ENCODE data around the gene TNFRSF1A. TPM values are rescaled to one million over a fixed set of nuclear protein-coding genes. Genes with fewer than 3 reads are reported as not detected.

The TNFRSF1A gene
- total and polyA plus RNA-seq, 4 donors: 36.9 to 144 (median 88.4) TPM

- no peak for DNase-seq (ENCODE audit: low spot score)
- Histone ChIP-seq H3K36me3 (ENCODE audit: control insufficient read depth in 4 of 4, insufficient read depth in 3 of 4, low read depth in 1 of 4, low read length in 3 of 4) (no peaks in the 10 kb centered on the region), H3K27ac (ENCODE audit: low read depth in 1 of 2, low read length in 2 of 2) (no peak overlapping the region), H3K4me3 (ENCODE audit: low read depth in 1 of 3, low read length in 3 of 3) (no peak overlapping the region), H3K9me3 (ENCODE audit: control insufficient read depth in 4 of 4, low read length in 3 of 4) (no peaks in the 10 kb centered on the region), H3K27me3 (ENCODE audit: control insufficient read depth in 4 of 4, insufficient read depth in 4 of 4, low read length in 3 of 4) (no peaks in the 10 kb centered on the region), H3K4me1 (ENCODE audit: control insufficient read depth in 4 of 4, insufficient read depth in 4 of 4, low read length in 3 of 4) (peaks cover 3 to 27% (median 11%) of the 10 kb centered on the region in 4 donors), H3K9ac (ENCODE audit: low read depth in 1 of 2, low read length in 2 of 2) (no peak overlapping the region)
- TF ChIP-seq NR2F2 (IDR thresholded peaks at IDR 0.05): no peak
- no peak for TF ChIP-seq RAD21 (IDR thresholded peaks at IDR 0.05)
- TF ChIP-seq MAX (IDR thresholded peaks at IDR 0.05): no peak
- TF ChIP-seq, protein P1, sequence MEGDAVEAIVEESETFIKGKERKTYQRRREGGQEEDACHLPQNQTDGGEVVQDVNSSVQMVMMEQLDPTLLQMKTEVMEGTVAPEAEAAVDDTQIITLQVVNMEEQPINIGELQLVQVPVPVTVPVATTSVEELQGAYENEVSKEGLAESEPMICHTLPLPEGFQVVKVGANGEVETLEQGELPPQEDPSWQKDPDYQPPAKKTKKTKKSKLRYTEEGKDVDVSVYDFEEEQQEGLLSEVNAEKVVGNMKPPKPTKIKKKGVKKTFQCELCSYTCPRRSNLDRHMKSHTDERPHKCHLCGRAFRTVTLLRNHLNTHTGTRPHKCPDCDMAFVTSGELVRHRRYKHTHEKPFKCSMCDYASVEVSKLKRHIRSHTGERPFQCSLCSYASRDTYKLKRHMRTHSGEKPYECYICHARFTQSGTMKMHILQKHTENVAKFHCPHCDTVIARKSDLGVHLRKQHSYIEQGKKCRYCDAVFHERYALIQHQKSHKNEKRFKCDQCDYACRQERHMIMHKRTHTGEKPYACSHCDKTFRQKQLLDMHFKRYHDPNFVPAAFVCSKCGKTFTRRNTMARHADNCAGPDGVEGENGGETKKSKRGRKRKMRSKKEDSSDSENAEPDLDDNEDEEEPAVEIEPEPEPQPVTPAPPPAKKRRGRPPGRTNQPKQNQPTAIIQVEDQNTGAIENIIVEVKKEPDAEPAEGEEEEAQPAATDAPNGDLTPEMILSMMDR (IDR thresholded peaks at IDR 0.05; ENCODE audit: low read depth, low read length, missing input control): no peak
- TF ChIP-seq FOXA2 (IDR thresholded peaks at IDR 0.05): no peak
- TF ChIP-seq, protein P2, sequence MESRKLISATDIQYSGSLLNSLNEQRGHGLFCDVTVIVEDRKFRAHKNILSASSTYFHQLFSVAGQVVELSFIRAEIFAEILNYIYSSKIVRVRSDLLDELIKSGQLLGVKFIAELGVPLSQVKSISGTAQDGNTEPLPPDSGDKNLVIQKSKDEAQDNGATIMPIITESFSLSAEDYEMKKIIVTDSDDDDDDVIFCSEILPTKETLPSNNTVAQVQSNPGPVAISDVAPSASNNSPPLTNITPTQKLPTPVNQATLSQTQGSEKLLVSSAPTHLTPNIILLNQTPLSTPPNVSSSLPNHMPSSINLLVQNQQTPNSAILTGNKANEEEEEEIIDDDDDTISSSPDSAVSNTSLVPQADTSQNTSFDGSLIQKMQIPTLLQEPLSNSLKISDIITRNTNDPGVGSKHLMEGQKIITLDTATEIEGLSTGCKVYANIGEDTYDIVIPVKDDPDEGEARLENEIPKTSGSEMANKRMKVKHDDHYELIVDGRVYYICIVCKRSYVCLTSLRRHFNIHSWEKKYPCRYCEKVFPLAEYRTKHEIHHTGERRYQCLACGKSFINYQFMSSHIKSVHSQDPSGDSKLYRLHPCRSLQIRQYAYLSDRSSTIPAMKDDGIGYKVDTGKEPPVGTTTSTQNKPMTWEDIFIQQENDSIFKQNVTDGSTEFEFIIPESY (IDR thresholded peaks at IDR 0.05): no peak
- TF ChIP-seq, protein P3, sequence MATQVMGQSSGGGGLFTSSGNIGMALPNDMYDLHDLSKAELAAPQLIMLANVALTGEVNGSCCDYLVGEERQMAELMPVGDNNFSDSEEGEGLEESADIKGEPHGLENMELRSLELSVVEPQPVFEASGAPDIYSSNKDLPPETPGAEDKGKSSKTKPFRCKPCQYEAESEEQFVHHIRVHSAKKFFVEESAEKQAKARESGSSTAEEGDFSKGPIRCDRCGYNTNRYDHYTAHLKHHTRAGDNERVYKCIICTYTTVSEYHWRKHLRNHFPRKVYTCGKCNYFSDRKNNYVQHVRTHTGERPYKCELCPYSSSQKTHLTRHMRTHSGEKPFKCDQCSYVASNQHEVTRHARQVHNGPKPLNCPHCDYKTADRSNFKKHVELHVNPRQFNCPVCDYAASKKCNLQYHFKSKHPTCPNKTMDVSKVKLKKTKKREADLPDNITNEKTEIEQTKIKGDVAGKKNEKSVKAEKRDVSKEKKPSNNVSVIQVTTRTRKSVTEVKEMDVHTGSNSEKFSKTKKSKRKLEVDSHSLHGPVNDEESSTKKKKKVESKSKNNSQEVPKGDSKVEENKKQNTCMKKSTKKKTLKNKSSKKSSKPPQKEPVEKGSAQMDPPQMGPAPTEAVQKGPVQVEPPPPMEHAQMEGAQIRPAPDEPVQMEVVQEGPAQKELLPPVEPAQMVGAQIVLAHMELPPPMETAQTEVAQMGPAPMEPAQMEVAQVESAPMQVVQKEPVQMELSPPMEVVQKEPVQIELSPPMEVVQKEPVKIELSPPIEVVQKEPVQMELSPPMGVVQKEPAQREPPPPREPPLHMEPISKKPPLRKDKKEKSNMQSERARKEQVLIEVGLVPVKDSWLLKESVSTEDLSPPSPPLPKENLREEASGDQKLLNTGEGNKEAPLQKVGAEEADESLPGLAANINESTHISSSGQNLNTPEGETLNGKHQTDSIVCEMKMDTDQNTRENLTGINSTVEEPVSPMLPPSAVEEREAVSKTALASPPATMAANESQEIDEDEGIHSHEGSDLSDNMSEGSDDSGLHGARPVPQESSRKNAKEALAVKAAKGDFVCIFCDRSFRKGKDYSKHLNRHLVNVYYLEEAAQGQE (IDR thresholded peaks at IDR 0.05): no peak
- TF ChIP-seq EGR1 (IDR thresholded peaks at IDR 0.05; ENCODE audit: low read depth in 2 of 2): no peak
- TF ChIP-seq FOXA1 (IDR thresholded peaks at IDR 0.05): no peak
- no peak for TF ChIP-seq GABPA (IDR thresholded peaks at IDR 0.05 in 1 of 2, conservative IDR thresholded peaks at IDR 0.05 in 1 of 2)
- no peak for TF ChIP-seq YY1 (IDR thresholded peaks at IDR 0.05)
- TF ChIP-seq ATF3 (IDR thresholded peaks at IDR 0.05): no peak
- no peak for TF ChIP-seq RXRA (IDR thresholded peaks at IDR 0.05)
- TF ChIP-seq JUND (IDR thresholded peaks at IDR 0.05): no peak
- TF ChIP-seq TAF1 (conservative IDR thresholded peaks at IDR 0.05): no peak
- TF ChIP-seq SP1 (IDR thresholded peaks at IDR 0.05): no peak
- 86% methylated on average over 4 of the region's 4 CpGs for WGBS
Measured at GRCh38 chr12:6370576-6370935, 28.7 kb upstream of the TNFRSF1A start.

All from liver (tissue), 9 donors.